Kidney (tissue), 14 donors: ENCODE data around the gene C17orf107. TPM values are rescaled to one million over a fixed set of nuclear protein-coding genes. Genes with fewer than 3 reads are reported as not detected.
"Not testable (repeated sequence)": the region's sequence is repeated elsewhere in the genome, so short reads cannot be mapped to it uniquely, and the experiment has no call there.

Experiments used
- DNase-seq, 5 donors: peaks; one replicate each; pipeline ENCODE4 v3.0.0-alpha.2; 2013 to 2020
- FAIRE-seq: peaks from 2 replicates; lab custom pipeline; 2012; peaks lifted over from hg19 to GRCh38; lab: Jason Lieb, UNC
- H3K27ac ChIP-seq, 2 donors: one replicate each; pipeline ENCODE4 v1.7.0; 2013; ENCODE audit warnings: low read depth in 2 of 2, low read length in 2 of 2, inconsistent platforms in 1 of 2
- H3K27me3 ChIP-seq: one replicate; pipeline ENCODE4 v1.7.1; 2013; ENCODE audit warnings: low read length, inconsistent platforms; ENCODE audit not compliant: control insufficient read depth, insufficient read depth
- H3K36me3 ChIP-seq, 3 donors: one replicate each; pipeline versions ENCODE4 v1.7.0 to v1.7.1; 2013; ENCODE audit warnings: low read length in 3 of 3, control low read depth in 1 of 3, inconsistent platforms in 1 of 3; ENCODE audit not compliant: insufficient read depth in 3 of 3, control insufficient read depth in 2 of 3
- H3K4me1 ChIP-seq, 3 donors: one replicate each; pipeline versions ENCODE4 v1.7.0 to v1.7.1; 2013; ENCODE audit warnings: low read length in 3 of 3, inconsistent platforms in 1 of 3, low read depth in 1 of 3; ENCODE audit not compliant: control insufficient read depth in 2 of 3, insufficient read depth in 2 of 3
- H3K4me3 ChIP-seq, 3 donors: one replicate each; pipeline versions ENCODE4 v1.7.0 to v1.8.1; 2013; ENCODE audit warnings: low read length in 3 of 3, control low read depth in 1 of 3, inconsistent platforms in 1 of 3
- H3K9ac ChIP-seq, 3 donors: one replicate each; pipeline versions ENCODE4 v1.7.0 to v1.7.1; 2013; ENCODE audit warnings: low read length in 3 of 3, control low read depth in 1 of 3, inconsistent platforms in 1 of 3
- H3K9me3 ChIP-seq, 3 donors: one replicate each; pipeline versions ENCODE4 v1.7.0 to v1.7.1; 2013; ENCODE audit warnings: low read length in 3 of 3, control low read depth in 1 of 3, inconsistent platforms in 1 of 3; ENCODE audit not compliant: control insufficient read depth in 2 of 3, insufficient read depth in 1 of 3
- intact Hi-C: fragments of 100-400 bp; cut with DNase I; formaldehyde crosslinking; loops from one replicate; pipeline ENCODE4 v1.11.1; 2022
- polyA plus RNA-seq: library from polyadenylated mRNA; stranded (reverse); fragments of 350-450 nt; fragmentation: Illumina TruSeq; extraction: RNeasy Lipid Tissue Mini Kit (QIAGEN cat#74804); gene quantifications from one replicate; pipeline ENCODE4 v1.2.3, GENCODE V29; 2014; ENCODE audit warnings: low read depth, low replicate concordance; ENCODE audit not compliant: insufficient read depth
- total RNA-seq: library from RNA; stranded (reverse); fragmentation: NEBNext Ultra II Directional; extraction: Animal tissue kit (Norgen Biotek cat#: 25700); gene quantifications from one replicate; pipeline ENCODE4 v1.2.1, GENCODE V29; 2021
- TF ChIP-seq, protein P1 (sequence below): IDR thresholded peaks from 3 replicates; pipeline ENCODE4 v1.5.1; 2012; ENCODE audit warnings: mild to moderate bottlenecking, moderate library complexity, borderline replicate concordance; ENCODE audit not compliant: insufficient read depth; ENCODE audit errors: extremely low read depth
- donor health status: control.
- donor health status: control.
- donor health status: control.
- donor health status: control.
- donor health status: control.
- donor health status: DM: yes; HTN: yes; CAD: no.
- donor health status: Normal renal cell carcinoma (clear cell type).

The C17orf107 gene
- total and polyA plus RNA-seq, 2 donors from 2014 or later = 2.5 to 4.4 TPM

DNA sequence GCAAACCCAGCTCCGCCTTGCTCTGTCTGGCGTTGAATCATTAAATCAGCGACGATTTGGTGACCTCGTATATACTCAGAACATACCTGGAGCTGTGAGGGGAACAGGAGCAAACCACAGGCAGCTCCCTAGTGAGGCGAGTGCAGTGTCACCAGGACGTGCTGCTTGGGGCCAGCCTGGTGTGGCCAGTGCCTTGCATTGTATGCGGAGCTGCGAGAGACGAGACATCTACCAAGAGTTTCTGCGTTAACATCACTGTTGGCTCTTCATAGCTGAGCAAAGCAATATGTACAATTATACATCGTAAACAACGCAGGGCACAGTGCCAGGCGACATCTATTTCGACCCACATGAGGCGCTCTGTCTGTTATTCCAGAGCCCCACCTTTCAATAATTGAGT lies 38.3 kb upstream of the C17orf107 start:
- Histone ChIP-seq H3K36me3 (peaks cover 0 to 4% (median 0%) of the 10 kb centered on the region in 3 donors), H3K27me3 (no peaks in the 10 kb centered on the region), H3K9me3 (no peaks in the 10 kb centered on the region), H3K9ac (no peak overlapping the region), H3K4me3 (no peak overlapping the region), H3K4me1 (peaks cover 0 to 8% (median 4%) of the 10 kb centered on the region in 3 donors), H3K27ac (no peak overlapping the region)
- intact Hi-C loops = no loop called here
- no peak for DNase-seq
- TF ChIP-seq, protein P1, sequence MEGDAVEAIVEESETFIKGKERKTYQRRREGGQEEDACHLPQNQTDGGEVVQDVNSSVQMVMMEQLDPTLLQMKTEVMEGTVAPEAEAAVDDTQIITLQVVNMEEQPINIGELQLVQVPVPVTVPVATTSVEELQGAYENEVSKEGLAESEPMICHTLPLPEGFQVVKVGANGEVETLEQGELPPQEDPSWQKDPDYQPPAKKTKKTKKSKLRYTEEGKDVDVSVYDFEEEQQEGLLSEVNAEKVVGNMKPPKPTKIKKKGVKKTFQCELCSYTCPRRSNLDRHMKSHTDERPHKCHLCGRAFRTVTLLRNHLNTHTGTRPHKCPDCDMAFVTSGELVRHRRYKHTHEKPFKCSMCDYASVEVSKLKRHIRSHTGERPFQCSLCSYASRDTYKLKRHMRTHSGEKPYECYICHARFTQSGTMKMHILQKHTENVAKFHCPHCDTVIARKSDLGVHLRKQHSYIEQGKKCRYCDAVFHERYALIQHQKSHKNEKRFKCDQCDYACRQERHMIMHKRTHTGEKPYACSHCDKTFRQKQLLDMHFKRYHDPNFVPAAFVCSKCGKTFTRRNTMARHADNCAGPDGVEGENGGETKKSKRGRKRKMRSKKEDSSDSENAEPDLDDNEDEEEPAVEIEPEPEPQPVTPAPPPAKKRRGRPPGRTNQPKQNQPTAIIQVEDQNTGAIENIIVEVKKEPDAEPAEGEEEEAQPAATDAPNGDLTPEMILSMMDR = no peak
- no peak for FAIRE-seq

DNA sequence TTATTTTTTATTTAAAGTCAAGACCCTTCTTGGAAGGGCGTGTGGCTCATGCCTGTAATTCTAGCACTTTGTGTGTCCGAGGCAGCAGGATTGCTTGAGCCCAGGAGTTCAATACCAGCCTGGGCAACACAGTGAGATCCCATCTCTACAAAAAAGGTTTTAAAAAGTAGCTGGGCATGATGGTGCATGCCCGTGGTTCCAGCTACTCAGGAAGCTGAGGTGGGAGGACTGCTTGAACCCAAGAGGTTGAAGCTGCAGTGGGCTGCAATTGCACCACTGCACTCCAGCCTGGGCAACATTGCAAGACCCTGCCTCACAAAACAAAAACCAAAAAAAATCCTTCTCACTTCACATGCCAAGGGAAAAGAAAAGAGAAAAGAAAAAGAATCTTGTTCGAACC lies 36.6 kb upstream of the C17orf107 start:
- Histone ChIP-seq H3K9ac (no peak overlapping the region), H3K36me3 (peaks cover 0 to 4% (median 0%) of the 10 kb centered on the region in 3 donors), H3K4me3 (no peak overlapping the region), H3K27ac (no peak overlapping the region), H3K27me3 (no peaks in the 10 kb centered on the region), H3K9me3 (no peaks in the 10 kb centered on the region), H3K4me1 (peaks cover 0 to 4% (median 4%) of the 10 kb centered on the region in 3 donors)
- DNase-seq = peak in 1 of 5 donors; percentile 18
- FAIRE-seq = no peak
- intact Hi-C loops = no loop called here
- TF ChIP-seq, protein P1 = no peak

- DNase-seq = no peak
- Histone ChIP-seq H3K9ac (no peak overlapping the region), H3K4me3 (no peak overlapping the region), H3K9me3 (no peaks in the 10 kb centered on the region), H3K4me1 (peaks cover 0 to 4% (median 2%) of the 10 kb centered on the region in 3 donors), H3K27me3 (no peaks in the 10 kb centered on the region), H3K36me3 (peaks cover 0 to 4% (median 0%) of the 10 kb centered on the region in 3 donors), H3K27ac (no peak overlapping the region)
- TF ChIP-seq, protein P1 = no peak
- FAIRE-seq = no peak
- intact Hi-C loops = no loop called here
These were observed 36.0 kb upstream of the C17orf107 start for GRCh38 chr17:4863321-4863720.

DNA sequence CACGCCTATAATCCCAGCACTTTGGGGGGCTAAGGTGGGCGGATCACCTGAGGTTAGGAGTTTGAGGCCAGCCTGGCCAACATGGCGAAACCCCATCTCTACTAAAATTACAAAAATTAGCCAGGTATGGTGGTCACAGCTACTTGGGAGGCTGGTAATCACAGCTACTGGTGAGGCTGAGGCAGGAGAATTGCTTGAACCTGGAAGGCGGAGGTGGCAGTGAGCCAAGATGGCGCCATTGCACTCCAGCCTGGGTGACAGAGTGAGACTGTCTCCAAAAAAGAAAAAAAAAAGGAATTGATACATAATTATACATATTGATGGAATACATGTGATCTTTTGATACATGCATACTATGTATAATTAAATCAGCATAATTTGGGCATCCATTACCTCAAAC lies 31.8 kb upstream of the C17orf107 start:
- H3K9me3 ChIP-seq, H3K27ac ChIP-seq, H3K4me3 ChIP-seq, H3K4me1 ChIP-seq, H3K9ac ChIP-seq, H3K27me3 ChIP-seq, intact Hi-C loops, FAIRE-seq, H3K36me3 ChIP-seq, DNase-seq: not testable (repeated sequence)

- H3K4me1 ChIP-seq, H3K9ac ChIP-seq, H3K27me3 ChIP-seq, H3K9me3 ChIP-seq, intact Hi-C loops, H3K4me3 ChIP-seq, H3K27ac ChIP-seq, H3K36me3 ChIP-seq, DNase-seq: not testable (repeated sequence)
- FAIRE-seq = peak; percentile 47
These were observed 30.0 kb upstream of the C17orf107 start for GRCh38 chr17:4869058-4869998.
